Liver (tissue), 9 donors: ENCODE results near the gene TMEM129. TPM values are rescaled to one million over a fixed set of nuclear protein-coding genes. Genes with fewer than 3 reads are reported as not detected.

Source experiments
- DNase-seq: peaks from one replicate; pipeline ENCODE4 v3.0.0-alpha.2; 2017; ENCODE audit warnings: low spot score
- H3K27ac ChIP-seq, 2 donors: one replicate each; pipeline ENCODE4 v1.7.0; 2013; ENCODE audit warnings: inconsistent platforms in 2 of 2, low read length in 2 of 2, control low read depth in 1 of 2, low read depth in 1 of 2, mild to moderate bottlenecking in 1 of 2
- H3K27me3 ChIP-seq, 4 donors: one replicate each; pipeline versions ENCODE4 v1.6.1 to v1.7.0; 2013; ENCODE audit warnings: low read length in 3 of 4, inconsistent platforms in 1 of 4, mild to moderate bottlenecking in 1 of 4, moderate library complexity in 1 of 4; ENCODE audit not compliant: control insufficient read depth in 4 of 4, insufficient read depth in 4 of 4
- H3K36me3 ChIP-seq, 4 donors: one replicate each; pipeline versions ENCODE4 v1.6.1 to v1.7.0; 2013; ENCODE audit warnings: low read length in 3 of 4, mild to moderate bottlenecking in 3 of 4, low read depth in 1 of 4, moderate library complexity in 1 of 4; ENCODE audit not compliant: control insufficient read depth in 4 of 4, insufficient read depth in 3 of 4
- H3K4me1 ChIP-seq, 4 donors: one replicate each; pipeline versions ENCODE4 v1.6.1 to v1.7.0; 2013; ENCODE audit warnings: low read length in 3 of 4, mild to moderate bottlenecking in 3 of 4, moderate library complexity in 1 of 4; ENCODE audit not compliant: control insufficient read depth in 4 of 4, insufficient read depth in 4 of 4
- H3K4me3 ChIP-seq, 3 donors: one replicate each; pipeline versions ENCODE4 v1.6.1 to v1.7.0; 2013; ENCODE audit warnings: low read length in 3 of 3, control low read depth in 1 of 3, low read depth in 1 of 3, mild to moderate bottlenecking in 1 of 3
- H3K9ac ChIP-seq, 2 donors: one replicate each; pipeline ENCODE4 v1.7.0; 2013; ENCODE audit warnings: low read length in 2 of 2, mild to moderate bottlenecking in 2 of 2, moderate library complexity in 2 of 2, control low read depth in 1 of 2, low read depth in 1 of 2
- H3K9me3 ChIP-seq, 4 donors: one replicate each; pipeline versions ENCODE4 v1.6.1 to v1.7.0; 2013; ENCODE audit warnings: low read length in 3 of 4; ENCODE audit not compliant: control insufficient read depth in 4 of 4
- EGR1 ChIP-seq, 2 donors: IDR thresholded peaks; 2 replicates each; pipeline ENCODE4 v1.6.1; 2016 to 2018; ENCODE audit warnings: antibody characterized with exemption in 2 of 2, low read depth in 2 of 2
- FOXA1 ChIP-seq: IDR thresholded peaks from 2 replicates; pipeline ENCODE4 v1.6.1; 2016; ENCODE audit warnings: antibody characterized with exemption
- GABPA ChIP-seq, 2 donors: IDR thresholded peaks in 1 of 2; conservative IDR thresholded peaks in 1 of 2; 2 replicates each; pipeline ENCODE4 v1.6.1; 2016; ENCODE audit warnings: antibody characterized with exemption in 2 of 2, mild to moderate bottlenecking in 1 of 2, moderate library complexity in 1 of 2
- HNF4A ChIP-seq, 2 donors: conservative IDR thresholded peaks; 2 replicates each; pipeline ENCODE4 v1.6.1; 2016; ENCODE audit warnings: antibody characterized with exemption in 2 of 2, mild to moderate bottlenecking in 2 of 2
- HNF4G ChIP-seq: IDR thresholded peaks from 2 replicates; pipeline ENCODE4 v1.6.1; 2016; ENCODE audit warnings: antibody characterized with exemption
- JUND ChIP-seq, 2 donors: IDR thresholded peaks; 2 replicates each; pipeline ENCODE4 v1.6.1; 2016; ENCODE audit warnings: antibody characterized with exemption in 2 of 2
- NR2F2 ChIP-seq: IDR thresholded peaks from 2 replicates; pipeline ENCODE4 v1.6.1; 2016; ENCODE audit warnings: antibody characterized with exemption
- RXRA ChIP-seq, 2 donors: IDR thresholded peaks; 2 replicates each; pipeline ENCODE4 v1.6.1; 2017 to 2018; ENCODE audit warnings: antibody characterized with exemption in 2 of 2, mild to moderate bottlenecking in 1 of 2
- SP1 ChIP-seq: IDR thresholded peaks from 2 replicates; pipeline ENCODE4 v1.6.1; 2018; ENCODE audit warnings: antibody characterized with exemption, mild to moderate bottlenecking
- TAF1 ChIP-seq: conservative IDR thresholded peaks from 2 replicates; pipeline ENCODE4 v1.6.1; 2016; ENCODE audit warnings: antibody characterized with exemption, mild to moderate bottlenecking
- YY1 ChIP-seq: IDR thresholded peaks from 2 replicates; pipeline ENCODE4 v1.6.1; 2016; ENCODE audit warnings: antibody characterized with exemption, mild to moderate bottlenecking
- WGBS: extraction: QIAGEN DNeasy Blood & Tissue Kit; methylation state at CpG from one replicate; pipeline ENCODE4 v1.1.7; 2013; 5-methylcytosine and 5-hydroxymethylcytosine counted together
- polyA plus RNA-seq, 2 donors: library from polyadenylated mRNA; stranded (reverse) in 1 of 2; unstranded in 1 of 2; fragments of 200-250 nt in 1 of 2; fragments of >200 nt in 1 of 2; fragmentation: Nextera tagmentation in 1 of 2; extraction: Ambion mirVana in 1 of 2; gene quantifications; one replicate each; pipeline versions ENCODE4 v1.2.1 to v1.2.3, GENCODE V29; 2013 to 2015
- total RNA-seq, 2 donors: library from RNA; depleted of rRNA; stranded (reverse); fragments of >200 nt; gene quantifications; one replicate each; pipeline ENCODE4 v1.2.3, GENCODE V29; 2014
- TF ChIP-seq, protein P1 (sequence below): IDR thresholded peaks from 2 replicates; pipeline ENCODE4 v1.6.1; 2016; ENCODE audit warnings: antibody characterized with exemption
- TF ChIP-seq, protein P2 (sequence below): fragments of 150-350 bp; IDR thresholded peaks from 2 replicates; pipeline ENCODE4 v1.5.1; 2017; ENCODE audit warnings: improper control_type of control experiment, low read depth, low read length; ENCODE audit not compliant: missing input control
- TF ChIP-seq, protein P3 (sequence below): IDR thresholded peaks from 2 replicates; pipeline ENCODE4 v1.6.1; 2016; ENCODE audit warnings: antibody characterized with exemption
- TF ChIP-seq, protein P4 (sequence below): IDR thresholded peaks from 2 replicates; pipeline ENCODE4 v1.6.1; 2016; ENCODE audit warnings: antibody characterized with exemption, mild to moderate bottlenecking
- donor health status: healthy.
- donor health status: healthy.
- donor health status: healthy.
- donor health status: healthy.
- donor health status: healthy.

The TMEM129 gene
- total and polyA plus RNA-seq, 4 donors, result 12.2 to 37.0 (median 21.8) TPM

DNA sequence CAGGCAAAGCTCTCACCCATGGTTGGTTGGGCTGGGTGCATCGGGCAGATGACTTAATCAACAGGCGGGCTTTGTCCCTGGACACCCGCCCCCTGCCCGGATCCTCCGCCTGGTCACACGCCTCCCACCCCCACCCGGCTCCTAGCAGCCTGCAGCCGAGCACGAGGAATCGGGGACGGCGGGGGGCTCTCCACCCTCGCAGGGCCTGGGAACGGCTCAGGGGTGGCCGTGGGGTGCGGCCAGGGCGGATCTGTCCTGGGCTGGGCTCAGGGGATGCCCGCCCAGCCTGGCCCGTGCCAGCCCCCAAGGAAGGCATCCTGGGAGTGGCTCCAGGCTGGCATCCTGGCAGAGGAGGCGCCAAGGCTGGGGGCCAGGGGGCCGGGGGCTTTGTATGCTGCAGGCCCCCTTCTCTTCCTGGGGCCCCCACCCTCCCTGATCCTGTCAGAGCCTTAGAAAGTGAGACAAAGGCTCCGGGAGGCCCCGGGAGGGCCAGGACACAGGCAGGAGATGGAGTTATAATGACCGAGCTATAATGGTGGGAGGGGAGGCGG, 39.5 kb upstream of the TMEM129 start:
- Histone ChIP-seq H3K9ac (no peak overlapping the region), H3K27ac (no peak overlapping the region), H3K36me3 (no peaks in the 10 kb centered on the region), H3K4me1 (peaks cover 0 to 5% (median 2%) of the 10 kb centered on the region in 4 donors), H3K27me3 (no peaks in the 10 kb centered on the region), H3K4me3 (no peak overlapping the region), H3K9me3 (no peaks in the 10 kb centered on the region)
- 58% methylated on average over 25 of the region's 25 CpGs for WGBS
- DNase-seq, result no peak
- TF ChIP-seq EGR1 (IDR thresholded peaks at IDR 0.05; ENCODE audit: low read depth in 2 of 2) (no peak), FOXA1 (no peak), HNF4G (no peak)

DNA sequence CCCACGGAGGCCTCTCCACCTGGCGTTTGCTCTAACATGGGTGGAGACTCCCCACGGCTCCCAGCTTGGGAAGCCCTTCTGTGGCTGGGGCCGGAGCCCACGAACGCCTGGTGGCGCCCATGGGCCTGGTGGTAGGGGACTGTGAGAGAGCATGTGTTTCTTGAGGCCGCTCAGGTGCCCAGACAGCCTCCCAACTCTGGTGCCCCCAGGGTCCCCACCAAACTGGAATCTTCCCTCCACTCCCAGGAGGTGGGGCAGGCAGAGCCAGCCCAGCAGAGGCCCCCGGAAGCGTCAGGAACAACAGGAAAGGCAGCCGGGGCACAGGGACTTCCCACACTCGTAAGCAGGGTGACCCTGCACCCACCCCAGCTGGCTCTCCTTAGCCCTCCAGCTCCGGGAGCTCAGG, 38.7 kb upstream of the TMEM129 start:
- WGBS, result 72% methylated on average over 13 of the region's 13 CpGs
- Histone ChIP-seq H3K4me3 (no peak overlapping the region), H3K27ac (no peak overlapping the region), H3K27me3 (no peaks in the 10 kb centered on the region), H3K9me3 (no peaks in the 10 kb centered on the region), H3K36me3 (no peaks in the 10 kb centered on the region), H3K9ac (no peak overlapping the region), H3K4me1 (peaks cover 0 to 5% (median 2%) of the 10 kb centered on the region in 4 donors)
- TF ChIP-seq JUND (IDR thresholded peaks at IDR 0.05) (no peak), TAF1 (no peak), NR2F2 (peak; percentile 7), YY1 (no peak)
- TF ChIP-seq, protein P1, sequence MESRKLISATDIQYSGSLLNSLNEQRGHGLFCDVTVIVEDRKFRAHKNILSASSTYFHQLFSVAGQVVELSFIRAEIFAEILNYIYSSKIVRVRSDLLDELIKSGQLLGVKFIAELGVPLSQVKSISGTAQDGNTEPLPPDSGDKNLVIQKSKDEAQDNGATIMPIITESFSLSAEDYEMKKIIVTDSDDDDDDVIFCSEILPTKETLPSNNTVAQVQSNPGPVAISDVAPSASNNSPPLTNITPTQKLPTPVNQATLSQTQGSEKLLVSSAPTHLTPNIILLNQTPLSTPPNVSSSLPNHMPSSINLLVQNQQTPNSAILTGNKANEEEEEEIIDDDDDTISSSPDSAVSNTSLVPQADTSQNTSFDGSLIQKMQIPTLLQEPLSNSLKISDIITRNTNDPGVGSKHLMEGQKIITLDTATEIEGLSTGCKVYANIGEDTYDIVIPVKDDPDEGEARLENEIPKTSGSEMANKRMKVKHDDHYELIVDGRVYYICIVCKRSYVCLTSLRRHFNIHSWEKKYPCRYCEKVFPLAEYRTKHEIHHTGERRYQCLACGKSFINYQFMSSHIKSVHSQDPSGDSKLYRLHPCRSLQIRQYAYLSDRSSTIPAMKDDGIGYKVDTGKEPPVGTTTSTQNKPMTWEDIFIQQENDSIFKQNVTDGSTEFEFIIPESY, result no peak
- TF ChIP-seq, protein P2, sequence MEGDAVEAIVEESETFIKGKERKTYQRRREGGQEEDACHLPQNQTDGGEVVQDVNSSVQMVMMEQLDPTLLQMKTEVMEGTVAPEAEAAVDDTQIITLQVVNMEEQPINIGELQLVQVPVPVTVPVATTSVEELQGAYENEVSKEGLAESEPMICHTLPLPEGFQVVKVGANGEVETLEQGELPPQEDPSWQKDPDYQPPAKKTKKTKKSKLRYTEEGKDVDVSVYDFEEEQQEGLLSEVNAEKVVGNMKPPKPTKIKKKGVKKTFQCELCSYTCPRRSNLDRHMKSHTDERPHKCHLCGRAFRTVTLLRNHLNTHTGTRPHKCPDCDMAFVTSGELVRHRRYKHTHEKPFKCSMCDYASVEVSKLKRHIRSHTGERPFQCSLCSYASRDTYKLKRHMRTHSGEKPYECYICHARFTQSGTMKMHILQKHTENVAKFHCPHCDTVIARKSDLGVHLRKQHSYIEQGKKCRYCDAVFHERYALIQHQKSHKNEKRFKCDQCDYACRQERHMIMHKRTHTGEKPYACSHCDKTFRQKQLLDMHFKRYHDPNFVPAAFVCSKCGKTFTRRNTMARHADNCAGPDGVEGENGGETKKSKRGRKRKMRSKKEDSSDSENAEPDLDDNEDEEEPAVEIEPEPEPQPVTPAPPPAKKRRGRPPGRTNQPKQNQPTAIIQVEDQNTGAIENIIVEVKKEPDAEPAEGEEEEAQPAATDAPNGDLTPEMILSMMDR, result no peak
- DNase-seq, result no peak

DNA sequence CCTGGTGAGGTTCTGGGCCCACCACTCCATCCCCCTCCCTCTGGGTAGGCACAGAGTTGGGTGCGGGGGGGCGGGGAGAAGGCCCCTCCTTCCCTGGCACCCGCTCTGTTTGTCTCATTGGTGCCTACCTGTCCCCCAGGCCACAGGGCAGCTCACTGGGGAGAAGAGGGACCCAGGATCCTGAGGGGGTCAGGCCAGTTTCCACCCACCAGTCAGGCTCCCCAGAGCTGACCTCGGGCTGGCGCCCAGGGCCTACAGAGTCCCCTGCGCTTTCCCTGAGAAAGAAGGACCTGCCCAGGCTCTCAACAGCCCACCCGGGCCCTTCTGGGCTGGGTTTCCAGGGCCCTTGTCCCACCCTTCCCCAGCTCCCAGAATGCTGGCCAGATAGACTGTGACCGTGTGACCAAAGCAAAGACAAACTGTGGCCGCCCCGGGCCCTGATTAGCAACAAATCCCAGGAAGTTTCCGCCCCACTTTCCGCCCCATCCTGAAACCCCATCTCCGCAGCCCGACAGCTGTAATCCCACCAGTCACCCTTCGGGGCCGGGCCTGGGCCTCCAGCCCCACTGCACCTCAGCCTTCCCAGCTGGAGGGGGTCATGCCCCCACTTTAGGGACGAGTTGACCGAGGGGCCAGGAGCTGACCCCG, 38.2 kb upstream of the TMEM129 start:
- no peaks in the 10 kb centered on the region for H3K36me3 ChIP-seq
- H3K9me3 ChIP-seq, result no peaks in the 10 kb centered on the region
- H3K9ac ChIP-seq, result no peak overlapping the region
- DNase-seq, result no peak
- H3K27ac ChIP-seq, result no peak overlapping the region
- no peaks in the 10 kb centered on the region for H3K27me3 ChIP-seq
- TF ChIP-seq GABPA (IDR thresholded peaks at IDR 0.05 in 1 of 2, conservative IDR thresholded peaks at IDR 0.05 in 1 of 2) (no peak), RXRA (IDR thresholded peaks at IDR 0.05) (no peak), HNF4A (conservative IDR thresholded peaks at IDR 0.05) (no peak), EGR1 (IDR thresholded peaks at IDR 0.05; ENCODE audit: low read depth in 2 of 2) (no peak), SP1 (no peak), YY1 (no peak), HNF4G (no peak), TAF1 (no peak)
- TF ChIP-seq, protein P3, sequence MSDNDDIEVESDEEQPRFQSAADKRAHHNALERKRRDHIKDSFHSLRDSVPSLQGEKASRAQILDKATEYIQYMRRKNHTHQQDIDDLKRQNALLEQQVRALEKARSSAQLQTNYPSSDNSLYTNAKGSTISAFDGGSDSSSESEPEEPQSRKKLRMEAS, result no peak
- TF ChIP-seq, protein P1, result no peak
- TF ChIP-seq, protein P4, sequence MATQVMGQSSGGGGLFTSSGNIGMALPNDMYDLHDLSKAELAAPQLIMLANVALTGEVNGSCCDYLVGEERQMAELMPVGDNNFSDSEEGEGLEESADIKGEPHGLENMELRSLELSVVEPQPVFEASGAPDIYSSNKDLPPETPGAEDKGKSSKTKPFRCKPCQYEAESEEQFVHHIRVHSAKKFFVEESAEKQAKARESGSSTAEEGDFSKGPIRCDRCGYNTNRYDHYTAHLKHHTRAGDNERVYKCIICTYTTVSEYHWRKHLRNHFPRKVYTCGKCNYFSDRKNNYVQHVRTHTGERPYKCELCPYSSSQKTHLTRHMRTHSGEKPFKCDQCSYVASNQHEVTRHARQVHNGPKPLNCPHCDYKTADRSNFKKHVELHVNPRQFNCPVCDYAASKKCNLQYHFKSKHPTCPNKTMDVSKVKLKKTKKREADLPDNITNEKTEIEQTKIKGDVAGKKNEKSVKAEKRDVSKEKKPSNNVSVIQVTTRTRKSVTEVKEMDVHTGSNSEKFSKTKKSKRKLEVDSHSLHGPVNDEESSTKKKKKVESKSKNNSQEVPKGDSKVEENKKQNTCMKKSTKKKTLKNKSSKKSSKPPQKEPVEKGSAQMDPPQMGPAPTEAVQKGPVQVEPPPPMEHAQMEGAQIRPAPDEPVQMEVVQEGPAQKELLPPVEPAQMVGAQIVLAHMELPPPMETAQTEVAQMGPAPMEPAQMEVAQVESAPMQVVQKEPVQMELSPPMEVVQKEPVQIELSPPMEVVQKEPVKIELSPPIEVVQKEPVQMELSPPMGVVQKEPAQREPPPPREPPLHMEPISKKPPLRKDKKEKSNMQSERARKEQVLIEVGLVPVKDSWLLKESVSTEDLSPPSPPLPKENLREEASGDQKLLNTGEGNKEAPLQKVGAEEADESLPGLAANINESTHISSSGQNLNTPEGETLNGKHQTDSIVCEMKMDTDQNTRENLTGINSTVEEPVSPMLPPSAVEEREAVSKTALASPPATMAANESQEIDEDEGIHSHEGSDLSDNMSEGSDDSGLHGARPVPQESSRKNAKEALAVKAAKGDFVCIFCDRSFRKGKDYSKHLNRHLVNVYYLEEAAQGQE, result no peak
- H3K4me1 ChIP-seq, result peaks cover 0 to 5% (median 2%) of the 10 kb centered on the region in 4 donors
- H3K4me3 ChIP-seq, result no peak overlapping the region
- WGBS, result 83% methylated on average over 19 of the region's 19 CpGs
